AG04449 (cell line): ENCODE data around the gene EPB41L4B.

Experiments used
- CTCF ChIA-PET: fragments of 350-600 bp; formaldehyde crosslinking; extraction: SDS; loops from one replicate; lab custom pipeline; 2021; ENCODE audit warnings: antibody characterized with exemption; lab: Yijun Ruan, JAX
- POLR2A ChIA-PET: fragments of 400-600, 350-600 bp; formaldehyde crosslinking; extraction: SDS; loops from one replicate; lab custom pipeline; 2020; ENCODE audit warnings: antibody characterized with exemption, inconsistent platforms; lab: Yijun Ruan, JAX
- DNase-seq: peaks from one replicate; pipeline ENCODE4 v3.0.0-alpha.2; 2010; ENCODE audit warnings: low read depth, low spot score
- H3K4me3 ChIP-seq: 2 replicates; pipeline ENCODE4 v1.5.1; 2011; ENCODE audit warnings: low read depth, mild to moderate bottlenecking, control low read depth, low read length
- CTCF ChIP-seq: IDR thresholded peaks from one replicate; pipeline ENCODE4 v1.5.1; 2011; ENCODE audit warnings: mild to moderate bottlenecking, moderate library complexity, low read length, control low read depth, inconsistent platforms; ENCODE audit not compliant: insufficient read depth; ENCODE audit errors: missing control alignments

The EPB41L4B gene

DNA sequence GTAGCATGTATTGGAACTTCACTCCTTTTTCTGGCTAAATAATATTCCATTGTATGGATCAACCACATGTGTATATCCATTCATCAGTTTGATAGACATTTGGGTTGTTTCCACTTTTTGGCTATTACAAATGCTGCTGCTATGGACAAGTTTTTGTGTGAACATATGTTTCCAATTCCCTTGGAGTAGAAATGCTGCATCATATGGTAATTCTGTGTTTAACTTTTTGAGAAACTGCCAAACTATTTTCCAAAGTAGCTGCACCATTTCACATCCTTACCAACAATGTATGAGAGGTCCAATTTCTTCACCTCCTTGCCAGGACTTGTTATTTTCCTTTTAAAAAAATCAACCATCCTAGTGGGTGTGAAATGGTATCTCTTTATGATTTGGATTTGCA lies 162.2 kb downstream of the EPB41L4B start:
- no peak for TF ChIP-seq CTCF
- DNase-seq: no peak
- ChIA-PET CTCF (interaction anchor here (0.6 to 1.2 kb wide), 3 partner anchors 9 to 243 kb away, joined by 3 read pairs; partner anchors contain the start of gene FRRS1L), POLR2A (no interaction called here)
- H3K4me3 ChIP-seq: no peak overlapping the region

- POLR2A ChIA-PET: no interaction called here
- no peak for DNase-seq
- TF ChIP-seq CTCF: no peak
- CTCF ChIA-PET: no interaction called here
- H3K4me3 ChIP-seq: no peak overlapping the region
Observed at GRCh38 chr9:109156708-109157107, 164.2 kb downstream of the EPB41L4B start.

DNA sequence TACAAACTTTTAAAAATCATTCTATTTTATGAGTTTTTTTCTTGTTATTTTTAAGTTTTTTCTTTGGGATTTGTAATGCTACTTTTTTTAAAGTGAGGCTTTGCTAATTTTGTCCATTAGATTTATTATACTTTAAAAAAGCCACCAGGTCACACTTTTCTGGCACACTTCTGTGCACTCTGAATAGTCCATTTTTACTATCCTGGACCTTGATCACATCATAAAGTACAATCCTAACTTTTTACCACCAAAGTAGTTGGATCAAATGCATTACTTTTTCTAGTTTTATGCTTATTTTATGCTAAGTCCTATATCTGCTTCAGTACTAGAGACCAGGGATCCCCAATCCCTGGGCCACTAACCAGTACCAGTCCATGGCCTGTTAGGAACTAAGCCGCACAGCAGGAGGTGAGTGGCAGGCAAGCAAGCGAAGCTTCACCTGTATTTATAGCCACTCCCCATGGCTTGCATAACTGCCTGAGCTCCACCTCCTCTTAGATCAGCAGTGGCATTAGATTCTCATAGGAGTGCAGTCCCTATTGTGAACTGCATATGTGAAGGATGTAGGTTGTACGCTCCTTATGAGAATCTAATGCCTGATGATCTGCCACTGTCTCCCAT lies 169.8 kb downstream of the EPB41L4B start:
- ChIA-PET CTCF (interaction anchor here (1.5 kb wide), 1 partner anchor 32 kb away, joined by 4 read pairs; no protein-coding TSS in a partner anchor), POLR2A (no interaction called here)
- no peak for TF ChIP-seq CTCF
- no peak for DNase-seq
- no peak overlapping the region for H3K4me3 ChIP-seq

GRCh38 chr9:109149722-109150121 lies 171.1 kb downstream of the EPB41L4B start:
- POLR2A ChIA-PET: no interaction called here
- no peak overlapping the region for H3K4me3 ChIP-seq
- no peak for TF ChIP-seq CTCF
- no peak for DNase-seq
- CTCF ChIA-PET: no interaction called here

DNA sequence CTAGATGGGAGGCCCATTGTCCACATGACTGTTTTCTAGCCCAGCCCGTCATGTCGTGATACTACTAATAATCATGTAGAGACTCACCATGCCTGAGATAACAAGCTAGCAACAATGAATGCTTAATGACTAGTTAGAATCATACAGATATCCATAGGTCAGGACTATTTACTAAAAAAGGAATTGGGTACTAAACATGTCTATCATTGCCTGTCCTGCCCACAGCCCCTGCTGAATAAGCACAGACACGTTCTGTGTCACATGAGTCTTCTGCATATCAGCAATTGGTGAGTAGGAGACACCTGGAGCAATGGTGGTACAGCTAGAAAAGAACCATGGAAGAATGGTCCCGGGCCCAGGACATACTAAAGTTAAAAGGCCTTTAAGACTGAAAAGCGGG lies 171.8 kb downstream of the EPB41L4B start:
- H3K4me3 ChIP-seq: no peak overlapping the region
- no peak for DNase-seq
- no peak for TF ChIP-seq CTCF
- CTCF ChIA-PET: interaction anchor here (1.0 kb wide), 1 partner anchor 10 kb away, joined by 3 read pairs; no protein-coding TSS in a partner anchor
- POLR2A ChIA-PET: no interaction called here

- no peak overlapping the region for H3K4me3 ChIP-seq
- no peak for TF ChIP-seq CTCF
- CTCF ChIA-PET: interaction anchor here (0.7 kb wide), 1 partner anchor 102 kb away, joined by 3 read pairs; no protein-coding TSS in a partner anchor
- DNase-seq: no peak
- POLR2A ChIA-PET: no interaction called here
Observed at GRCh38 chr9:109145051-109145450, 175.8 kb downstream of the EPB41L4B start.
